Immature natural killer cell (primary cell): ENCODE data around the gene EPHA1. TPM values are rescaled to one million over a fixed set of nuclear protein-coding genes. Genes with fewer than 3 reads are reported as not detected.
"Not testable (repeated sequence)": the region's sequence is repeated elsewhere in the genome, so short reads cannot be mapped to it uniquely, and the experiment has no call there.

Source experiments
- DNase-seq, 3 donors: peaks; one replicate each; pipeline ENCODE4 v3.0.0; 2022; ENCODE audit warnings: mixed read lengths in 1 of 3
- H3K27ac Mint-ChIP-seq, 6 donors: one replicate each; pipeline ENCODE4 v1.8.0; 2020; ENCODE audit warnings: mixed read lengths in 6 of 6, mild to moderate bottlenecking in 5 of 6, inconsistent platforms in 4 of 6, moderate library complexity in 3 of 6
- H3K27me3 Mint-ChIP-seq, 3 donors: one replicate each; pipeline ENCODE4 v1.8.0; 2020 to 2021; ENCODE audit warnings: low read depth in 3 of 3, mild to moderate bottlenecking in 3 of 3, mixed read lengths in 3 of 3, moderate library complexity in 3 of 3, inconsistent platforms in 1 of 3
- H3K36me3 Mint-ChIP-seq, 3 donors: one replicate each; pipeline ENCODE4 v1.8.0; 2020; ENCODE audit warnings: mixed read lengths in 3 of 3, inconsistent platforms in 2 of 3, mild to moderate bottlenecking in 2 of 3
- H3K4me1 Mint-ChIP-seq, 2 donors: one replicate each; pipeline ENCODE4 v1.8.0; 2020; ENCODE audit warnings: inconsistent platforms in 2 of 2, mild to moderate bottlenecking in 2 of 2, mixed read lengths in 2 of 2, moderate library complexity in 1 of 2
- H3K4me3 Mint-ChIP-seq, 5 donors: one replicate each; pipeline ENCODE4 v1.8.0; 2020; ENCODE audit warnings: mild to moderate bottlenecking in 5 of 5, mixed read lengths in 5 of 5, inconsistent platforms in 3 of 5, moderate library complexity in 3 of 5
- H3K9me3 Mint-ChIP-seq, 6 donors: one replicate each; pipeline ENCODE4 v1.8.0; 2020; ENCODE audit warnings: mild to moderate bottlenecking in 6 of 6, mixed read lengths in 6 of 6, inconsistent platforms in 4 of 6, moderate library complexity in 3 of 6
- polyA plus RNA-seq, 3 donors: library from polyadenylated mRNA; unstranded; fragments of 300-500 nt; fragmentation: Illumina TruSeq; gene quantifications; one replicate each; pipeline ENCODE4 v1.2.3, GENCODE V29; 2021

The EPHA1 gene
- polyA plus RNA-seq, 3 donors from 2014 or later, result 0.22 to 0.51 TPM; not detected in 1

DNA sequence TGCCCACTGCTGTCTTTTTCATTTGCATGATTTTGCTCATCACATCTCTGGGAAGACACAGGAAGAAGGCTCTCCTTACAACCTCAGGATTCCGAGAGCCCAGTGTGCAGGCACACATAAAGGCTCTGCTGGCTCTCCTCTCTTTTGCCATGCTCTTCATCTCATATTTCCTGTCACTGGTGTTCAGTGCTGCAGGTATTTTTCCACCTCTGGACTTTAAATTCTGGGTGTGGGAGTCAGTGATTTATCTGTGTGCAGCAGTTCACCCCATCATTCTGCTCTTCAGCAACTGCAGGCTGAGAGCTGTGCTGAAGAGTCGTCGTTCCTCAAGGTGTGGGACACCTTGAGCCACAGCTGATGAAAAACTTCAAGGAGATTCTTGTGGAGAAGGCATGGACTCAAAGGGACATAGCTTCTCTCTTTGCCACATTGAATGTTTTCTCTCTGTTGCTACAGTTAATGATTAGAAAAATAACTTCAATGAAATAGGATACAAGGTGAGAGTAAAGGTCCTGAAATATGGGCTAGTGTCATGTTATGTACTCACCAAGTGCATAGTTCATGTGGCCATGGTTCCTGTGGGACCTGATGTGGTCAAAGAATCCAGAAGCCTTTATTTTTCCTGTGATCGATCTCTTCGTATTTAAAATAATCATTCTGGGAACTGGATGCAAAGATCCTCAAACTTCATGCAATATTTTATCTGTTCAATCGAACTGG lies 35.6 kb upstream of the EPHA1 start:
- no peaks in the 10 kb centered on the region for H3K9me3 Mint-ChIP-seq
- no peak overlapping the region for H3K27ac Mint-ChIP-seq

DNA sequence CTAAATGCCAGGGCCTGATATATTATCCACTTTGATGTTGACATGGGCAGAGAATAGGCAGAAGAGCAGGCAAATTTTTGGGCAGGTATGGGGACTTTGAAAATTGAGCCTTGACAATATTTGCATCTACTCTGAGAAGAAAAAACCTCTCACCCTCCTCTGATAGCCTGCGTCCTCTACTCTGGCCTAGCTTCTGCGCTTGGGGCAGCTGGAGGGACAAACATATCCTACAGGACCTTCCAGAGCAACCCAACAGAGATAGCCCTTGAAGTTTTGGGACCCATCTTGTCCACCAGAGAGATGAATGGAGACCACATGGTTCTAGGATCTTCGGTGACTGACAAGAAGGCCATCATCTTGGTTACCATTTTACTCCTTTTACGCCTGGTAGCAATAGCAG lies 34.5 kb upstream of the EPHA1 start, which contains the start of gene TAS2R60:
Gene TAS2R60 (plus strand): TSS at position 301 of the 400 bp plus-strand sequence. CDS start 0 bp downstream, at position 301.
- no peak within 1 kb of the TSS for H3K27ac Mint-ChIP-seq
- no peak for DNase-seq
- H3K27me3 Mint-ChIP-seq, result peaks cover 0 to 1% (median 0%) of the 10 kb centered on the region in 3 donors
- H3K36me3 Mint-ChIP-seq, result no peaks in the 10 kb centered on the region
- no peaks in the 10 kb centered on the region for H3K9me3 Mint-ChIP-seq
- no peaks in the 10 kb centered on the region for H3K4me1 Mint-ChIP-seq
- H3K4me3 Mint-ChIP-seq, result no peak within 1 kb of the TSS

More for the DNA sequence above, 35.6 kb upstream of the EPHA1 start:
- Mint-ChIP-seq H3K4me1 (no peaks in the 10 kb centered on the region), H3K4me3 (no peak overlapping the region), H3K36me3 (no peaks in the 10 kb centered on the region), H3K27me3 (peaks cover 0 to 1% (median 0%) of the 10 kb centered on the region in 3 donors)
- no peak for DNase-seq

DNA sequence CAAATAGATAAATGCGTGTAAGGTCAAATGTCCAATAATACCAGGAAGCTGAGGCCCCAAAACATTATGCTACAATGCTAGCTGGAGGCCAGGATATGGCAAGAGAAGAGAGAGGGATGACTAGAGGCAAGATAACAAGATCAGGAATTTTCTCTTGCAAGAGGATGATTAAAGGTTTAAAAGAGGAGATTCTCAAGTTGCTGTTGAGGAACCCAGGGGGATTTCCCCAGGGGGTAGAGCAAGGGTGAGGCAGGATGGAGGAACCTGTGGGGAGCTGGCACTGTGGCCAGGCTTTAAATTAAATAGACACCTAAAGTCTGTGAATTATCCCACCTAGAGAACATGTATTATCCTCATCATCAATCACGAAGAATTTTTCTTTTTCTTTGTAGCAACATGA lies 31.2 kb upstream of the EPHA1 start:
- Mint-ChIP-seq H3K4me1 (no peaks in the 10 kb centered on the region), H3K36me3 (no peaks in the 10 kb centered on the region), H3K27ac (no peak overlapping the region)

DNA sequence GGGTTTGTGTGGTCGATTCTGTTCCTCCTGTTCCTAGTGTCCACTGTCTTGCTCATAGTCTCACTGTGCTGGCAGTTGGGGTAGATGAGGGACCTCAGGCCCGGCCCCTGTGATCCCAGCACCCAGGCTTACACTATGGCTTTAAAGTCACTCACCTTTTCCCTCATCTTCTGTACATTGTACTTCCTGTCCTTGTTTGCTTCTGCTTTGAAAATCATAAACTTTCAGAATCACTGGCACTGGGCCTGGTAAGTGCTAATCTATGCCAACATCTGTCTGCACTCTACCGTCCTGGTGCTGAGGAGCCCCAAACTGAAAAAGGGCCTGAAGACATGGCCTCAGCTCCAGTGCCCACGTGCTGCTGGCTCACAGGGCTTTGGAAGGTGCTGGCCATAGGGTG lies 28.9 kb upstream of the EPHA1 start:
- no peak for DNase-seq
- H3K4me3 Mint-ChIP-seq, result no peak overlapping the region
- H3K27ac Mint-ChIP-seq, result no peak overlapping the region
- H3K9me3 Mint-ChIP-seq, result no peaks in the 10 kb centered on the region
- no peaks in the 10 kb centered on the region for H3K36me3 Mint-ChIP-seq
- peaks cover 0 to 3% (median 1%) of the 10 kb centered on the region in 3 donors for H3K27me3 Mint-ChIP-seq
- no peaks in the 10 kb centered on the region for H3K4me1 Mint-ChIP-seq

More for the DNA sequence above, 31.2 kb upstream of the EPHA1 start:
- DNase-seq, result no peak
- H3K27me3 Mint-ChIP-seq, result peaks cover 0 to 1% (median 1%) of the 10 kb centered on the region in 3 donors
- H3K9me3 Mint-ChIP-seq, result no peaks in the 10 kb centered on the region
- H3K4me3 Mint-ChIP-seq, result no peak overlapping the region

DNA sequence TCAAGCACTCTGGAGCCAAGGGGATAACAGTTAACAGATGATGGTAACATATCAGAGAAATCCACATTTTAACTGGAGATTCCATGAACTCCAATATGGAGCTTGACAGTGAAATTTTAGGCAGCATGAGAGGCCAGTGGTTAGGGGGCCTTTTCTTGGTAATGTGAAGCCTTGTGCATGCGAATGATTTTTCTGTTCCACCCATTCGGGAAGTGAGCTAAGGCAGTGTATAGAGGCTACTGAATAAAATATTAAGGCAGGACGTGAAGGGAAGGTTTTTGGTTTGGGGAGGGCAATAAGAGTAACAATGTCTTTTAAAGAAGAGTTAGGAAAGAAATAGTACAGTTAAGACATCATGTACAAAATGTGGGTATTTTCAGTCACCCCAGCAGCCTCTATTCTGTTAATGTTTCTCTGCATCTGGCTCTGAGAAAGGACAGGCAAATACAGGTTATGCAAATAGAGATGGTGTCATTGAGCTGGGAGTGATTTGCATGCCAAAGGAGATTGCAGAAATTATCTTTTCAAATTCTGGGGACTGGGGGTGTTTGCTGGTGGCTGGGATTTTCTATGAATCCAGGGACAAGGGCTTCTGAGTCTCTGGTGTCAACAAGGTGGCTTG lies 27.8 kb upstream of the EPHA1 start:
- Mint-ChIP-seq H3K27ac (no peak overlapping the region), H3K9me3 (no peaks in the 10 kb centered on the region), H3K36me3 (no peaks in the 10 kb centered on the region), H3K4me3 (no peak overlapping the region), H3K4me1 (no peaks in the 10 kb centered on the region), H3K27me3 (peaks cover 0 to 3% (median 1%) of the 10 kb centered on the region in 3 donors)
- DNase-seq, result no peak

DNA sequence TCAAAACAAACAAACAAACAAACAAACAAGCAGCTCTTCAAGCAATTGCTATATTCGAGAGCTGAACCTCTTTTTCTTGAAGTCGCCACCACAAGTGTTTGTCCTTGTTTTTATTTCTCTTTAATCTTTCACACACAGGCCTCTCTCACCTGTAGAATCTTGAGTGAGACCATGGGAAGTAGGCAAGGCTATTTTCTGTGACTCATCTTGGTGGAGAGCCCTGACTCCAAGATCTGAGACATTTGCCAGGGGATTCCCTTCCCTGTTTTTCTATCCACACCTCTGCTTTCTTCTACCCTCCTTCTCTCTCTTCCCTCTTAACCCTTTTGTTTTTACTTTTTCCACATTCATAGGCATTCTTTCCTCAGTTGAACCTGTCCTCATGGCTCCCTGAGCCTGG lies 26.6 kb upstream of the EPHA1 start:
- Mint-ChIP-seq H3K4me3 (no peak overlapping the region), H3K36me3 (no peaks in the 10 kb centered on the region)

DNA sequence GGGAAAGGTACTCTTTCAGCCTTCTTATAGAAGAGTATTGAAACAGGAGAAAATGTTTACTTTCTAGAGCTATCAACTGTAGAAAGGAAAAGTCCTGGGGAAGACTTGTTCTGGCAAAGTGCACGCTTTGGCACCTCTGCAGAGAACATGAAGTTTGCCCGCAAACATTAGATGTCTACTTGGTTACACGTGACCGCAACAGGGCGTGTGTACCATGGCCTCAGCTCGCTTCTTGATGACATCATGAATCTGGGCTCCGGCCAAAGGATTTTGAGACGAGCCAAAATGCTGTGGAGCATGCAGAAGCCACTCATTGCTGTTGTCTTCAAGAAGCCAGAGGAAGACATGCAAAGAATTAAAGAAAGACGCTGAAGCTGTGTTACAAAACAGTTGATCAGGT lies 26.0 kb upstream of the EPHA1 start:
- H3K36me3 Mint-ChIP-seq, result no peaks in the 10 kb centered on the region
- no peak overlapping the region for H3K4me3 Mint-ChIP-seq
- no peak overlapping the region for H3K27ac Mint-ChIP-seq
- H3K9me3 Mint-ChIP-seq, result no peaks in the 10 kb centered on the region
- no peak for DNase-seq
- H3K4me1 Mint-ChIP-seq, result no peaks in the 10 kb centered on the region
- H3K27me3 Mint-ChIP-seq, result peaks cover 0 to 6% (median 1%) of the 10 kb centered on the region in 3 donors

More for the DNA sequence above, 26.6 kb upstream of the EPHA1 start:
- no peak for DNase-seq
- no peak overlapping the region for H3K27ac Mint-ChIP-seq
- H3K27me3 Mint-ChIP-seq, result peaks cover 0 to 6% (median 0%) of the 10 kb centered on the region in 3 donors
- no peaks in the 10 kb centered on the region for H3K4me1 Mint-ChIP-seq
- H3K9me3 Mint-ChIP-seq, result no peaks in the 10 kb centered on the region

DNA sequence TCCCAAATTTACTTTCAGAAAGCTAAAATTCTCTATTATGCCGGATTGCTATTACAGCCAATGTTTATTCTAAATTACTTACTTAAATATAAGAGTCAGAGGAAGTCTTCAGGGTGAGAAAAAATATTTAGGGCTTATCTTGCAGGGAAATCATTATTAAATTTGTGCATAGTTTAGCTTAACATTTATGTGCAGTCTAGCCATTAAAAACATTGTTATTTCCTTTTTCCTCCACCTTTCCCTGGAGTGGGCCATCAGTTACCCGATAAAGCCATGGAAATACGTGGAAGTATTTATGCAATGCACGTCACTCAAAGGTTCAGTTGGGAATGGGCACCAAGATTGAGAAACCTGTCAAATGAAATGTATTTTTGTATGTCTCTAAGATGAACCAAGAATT lies 25.1 kb upstream of the EPHA1 start:
- no peaks in the 10 kb centered on the region for H3K36me3 Mint-ChIP-seq
- no peaks in the 10 kb centered on the region for H3K4me1 Mint-ChIP-seq
- H3K27me3 Mint-ChIP-seq, result peaks cover 0 to 7% (median 3%) of the 10 kb centered on the region in 3 donors
- H3K27ac Mint-ChIP-seq, result no peak overlapping the region
- H3K9me3 Mint-ChIP-seq, result no peaks in the 10 kb centered on the region
- no peak overlapping the region for H3K4me3 Mint-ChIP-seq
- no peak for DNase-seq

DNA sequence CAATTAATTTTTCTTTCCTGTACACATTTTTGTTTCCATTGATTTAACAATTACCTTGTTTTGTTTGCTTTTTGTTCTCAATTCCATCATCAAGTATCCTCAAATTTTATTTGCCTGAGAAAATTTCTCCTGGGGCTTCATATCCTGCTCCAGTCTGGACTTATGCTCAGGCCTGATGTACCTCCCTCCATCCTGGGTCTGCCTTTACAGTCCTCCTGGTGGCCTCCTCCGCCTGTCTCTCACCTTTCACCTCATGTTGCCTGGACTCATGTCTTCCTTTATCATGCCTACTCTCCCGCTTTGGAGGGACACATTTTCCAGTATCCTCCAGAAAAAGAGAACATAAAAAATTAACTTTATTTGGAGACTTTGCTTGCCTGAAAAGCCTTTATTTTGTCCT lies 22.5 kb upstream of the EPHA1 start:
- H3K36me3 Mint-ChIP-seq, result no peaks in the 10 kb centered on the region
- peaks cover 0 to 2% of the 10 kb centered on the region in 2 donors for H3K4me1 Mint-ChIP-seq
- H3K27me3 Mint-ChIP-seq, result peaks cover 0 to 8% (median 3%) of the 10 kb centered on the region in 3 donors
- no peak overlapping the region for H3K4me3 Mint-ChIP-seq
- no peak overlapping the region for H3K27ac Mint-ChIP-seq
- no peak for DNase-seq
- no peaks in the 10 kb centered on the region for H3K9me3 Mint-ChIP-seq

DNA sequence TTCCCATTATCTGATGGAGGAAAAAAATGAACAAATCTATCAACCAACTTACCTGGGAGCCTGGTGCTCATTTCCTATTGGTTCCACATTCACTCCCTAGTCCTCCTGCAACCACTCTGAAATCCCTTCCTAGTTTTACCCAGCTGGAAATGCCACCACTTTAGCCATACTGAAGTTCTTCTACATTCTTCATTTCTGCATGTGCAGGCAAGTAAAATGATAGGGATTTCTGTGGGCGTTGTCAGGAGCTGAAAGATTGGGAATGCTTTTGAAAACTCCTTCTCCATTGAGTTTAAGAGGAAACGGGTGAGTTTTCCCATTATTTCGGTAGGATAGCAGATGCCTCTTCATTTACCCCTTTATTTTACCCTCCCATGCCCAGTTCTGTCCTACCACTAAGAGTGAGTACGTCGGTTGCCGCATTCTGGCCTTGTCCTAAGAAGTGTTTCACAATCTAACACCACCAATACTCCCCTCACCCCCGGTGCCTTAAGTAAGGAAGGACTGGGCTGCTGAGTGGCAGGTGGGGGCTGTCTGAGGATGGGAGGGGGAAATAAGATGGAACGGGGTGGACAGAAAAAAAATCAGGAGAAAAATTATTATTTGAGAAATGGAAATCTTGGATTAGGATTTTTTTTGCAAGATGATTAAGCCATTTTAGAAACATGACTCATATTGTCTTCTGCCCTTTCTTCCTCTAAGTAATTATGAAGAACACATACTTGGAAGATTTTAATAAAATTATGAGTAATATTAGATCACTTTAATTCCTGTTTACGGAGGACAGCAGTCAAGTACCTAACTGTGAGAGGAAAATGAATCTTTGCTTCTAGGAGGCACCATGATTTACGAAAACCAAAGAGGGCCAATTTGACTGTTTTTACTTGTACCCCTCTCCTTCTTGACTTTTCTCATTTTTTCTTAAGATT lies 21.4 kb upstream of the EPHA1 start:
- DNase-seq, result no peak
- no peak overlapping the region for H3K4me3 Mint-ChIP-seq
- no peaks in the 10 kb centered on the region for H3K9me3 Mint-ChIP-seq
- no peaks in the 10 kb centered on the region for H3K36me3 Mint-ChIP-seq
- H3K27me3 Mint-ChIP-seq, result peaks cover 0 to 8% (median 3%) of the 10 kb centered on the region in 3 donors
- peaks cover 0 to 2% of the 10 kb centered on the region in 2 donors for H3K4me1 Mint-ChIP-seq
- H3K27ac Mint-ChIP-seq, result no peak overlapping the region

DNA sequence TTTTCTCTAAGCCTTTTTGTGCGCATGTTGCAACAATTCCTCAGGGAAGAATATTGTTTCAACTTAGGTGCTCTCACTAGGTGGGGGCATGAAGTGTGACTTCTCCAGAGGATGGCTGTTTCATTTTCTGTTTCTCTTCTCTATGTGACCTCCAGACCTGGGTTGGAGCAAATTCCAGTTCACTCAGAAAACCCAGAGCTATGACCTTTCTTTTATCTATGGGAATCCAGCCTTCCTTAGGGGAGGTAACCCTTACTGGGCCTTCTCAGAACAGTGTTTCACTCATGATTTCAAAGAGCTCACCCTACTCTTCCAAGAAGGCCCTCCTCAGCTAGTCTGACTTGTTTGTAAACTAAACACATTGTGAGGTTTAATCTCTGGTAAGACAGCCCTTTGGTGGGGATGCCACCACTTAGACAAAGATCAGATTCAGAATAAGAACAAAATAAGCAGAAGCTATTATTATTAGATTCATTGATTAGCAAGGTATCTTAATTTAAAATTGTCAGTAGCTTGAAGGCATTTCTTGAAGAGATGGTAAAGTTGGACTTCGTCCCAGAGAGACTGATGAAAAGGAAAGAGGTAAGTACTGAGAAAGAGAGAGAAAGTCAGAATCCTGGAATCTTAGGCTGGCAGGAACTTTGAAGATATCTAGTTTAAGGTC lies 18.0 kb upstream of the EPHA1 start:
- no peak overlapping the region for H3K4me3 Mint-ChIP-seq
- no peak for DNase-seq
- H3K36me3 Mint-ChIP-seq, result no peaks in the 10 kb centered on the region
- H3K27me3 Mint-ChIP-seq, result peaks cover 0 to 5% (median 4%) of the 10 kb centered on the region in 3 donors
- H3K9me3 Mint-ChIP-seq, result no peaks in the 10 kb centered on the region
- peaks cover 0 to 2% of the 10 kb centered on the region in 2 donors for H3K4me1 Mint-ChIP-seq
- H3K27ac Mint-ChIP-seq, result peak overlapping the region in 1 of 6 donors; percentile 54

DNA sequence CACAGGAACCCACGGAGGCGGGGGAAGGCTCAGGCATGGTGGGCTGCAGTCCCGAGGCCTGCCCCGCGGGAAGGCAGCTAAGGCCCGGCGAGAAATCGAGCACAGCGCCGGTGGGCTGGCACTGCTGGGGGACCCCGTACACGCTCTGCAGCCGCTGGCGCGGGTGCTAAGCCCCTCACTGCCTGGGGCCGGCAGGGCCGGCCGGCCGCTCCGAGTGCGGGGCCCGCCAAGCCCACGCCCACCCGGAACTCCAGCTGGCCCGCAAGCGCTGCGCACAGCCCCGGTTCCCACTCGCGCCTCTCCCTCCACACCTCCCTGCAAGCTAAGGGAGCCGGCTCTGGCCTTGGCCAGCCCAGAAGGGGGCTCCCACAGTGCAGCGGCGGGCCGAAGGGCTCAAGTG lies 15.8 kb upstream of the EPHA1 start:
- H3K4me1 Mint-ChIP-seq, H3K4me3 Mint-ChIP-seq, DNase-seq, H3K27ac Mint-ChIP-seq, H3K9me3 Mint-ChIP-seq, H3K36me3 Mint-ChIP-seq, H3K27me3 Mint-ChIP-seq: not testable (repeated sequence)

DNA sequence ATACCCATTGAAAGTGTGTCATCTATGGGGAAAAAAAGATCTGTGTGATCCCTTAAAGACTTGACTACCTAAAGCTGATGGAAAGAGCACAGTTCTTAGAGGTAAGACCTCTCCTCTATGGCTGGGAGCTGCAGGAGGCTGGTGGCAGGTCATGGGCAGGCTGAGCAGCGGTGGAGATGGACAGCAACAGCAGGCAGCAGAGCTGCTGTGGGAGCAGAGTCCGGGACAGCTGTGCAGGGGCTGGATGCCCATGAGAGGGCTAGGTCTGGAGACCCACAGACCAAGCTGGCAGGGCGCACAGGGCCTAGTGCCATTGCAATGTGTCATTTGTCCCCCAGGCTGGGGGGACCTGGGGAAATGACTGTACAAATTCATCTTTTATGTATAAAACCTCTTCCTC lies 13.4 kb upstream of the EPHA1 start:
- Mint-ChIP-seq H3K4me3 (no peak overlapping the region), H3K27me3 (peaks cover 2 to 7% (median 6%) of the 10 kb centered on the region in 3 donors), H3K4me1 (peaks cover 0 to 2% of the 10 kb centered on the region in 2 donors), H3K9me3 (no peaks in the 10 kb centered on the region), H3K36me3 (no peaks in the 10 kb centered on the region), H3K27ac (no peak overlapping the region)
- no peak for DNase-seq
